Natural killer cell (primary cell): ENCODE results near the gene AGAP5. TPM values are rescaled to one million over a fixed set of nuclear protein-coding genes. Genes with fewer than 3 reads are reported as not detected.

Experiments used
- ATAC-seq, 3 donors: fragments of 150-1000 bp in 2 of 3; fragments of 200-7000 bp in 1 of 3; cut with Tn5 transposase; 1 replicate in 1 of 3; 2 replicates in 2 of 3; pipeline ENCODE4 v1.10.0; 2021; ENCODE audit warnings: mild to moderate bottlenecking in 2 of 3, moderate library complexity in 2 of 3
- DNase-seq, 2 donors: peaks; one replicate each; pipeline versions ENCODE4 v3.0.0 to v3.0.0-alpha.2; 2013 to 2021; ENCODE audit warnings: mixed read lengths in 1 of 2
- H3K27ac ChIP-seq: one replicate; pipeline ENCODE4 v1.5.1; 2013; ENCODE audit warnings: mild to moderate bottlenecking, low read length
- H3K27me3 ChIP-seq: one replicate; pipeline ENCODE4 v1.6.1; 2013; ENCODE audit warnings: low read length; ENCODE audit not compliant: control insufficient read depth, insufficient read depth
- H3K36me3 ChIP-seq: one replicate; pipeline ENCODE4 v1.6.1; 2013; ENCODE audit warnings: low read length; ENCODE audit not compliant: control insufficient read depth, insufficient read depth
- H3K4me1 ChIP-seq: one replicate; pipeline ENCODE4 v1.6.1; 2013; ENCODE audit warnings: low read length; ENCODE audit not compliant: control insufficient read depth, insufficient read depth
- H3K4me3 ChIP-seq: one replicate; pipeline ENCODE4 v1.5.1; 2013; ENCODE audit warnings: low read length
- H3K9me3 ChIP-seq: one replicate; pipeline ENCODE4 v1.6.1; 2013; ENCODE audit warnings: low read length; ENCODE audit not compliant: control insufficient read depth, insufficient read depth
- H3K27ac Mint-ChIP-seq, 2 donors: one replicate each; pipeline ENCODE4 v1.8.0; 2022; ENCODE audit warnings: mild to moderate bottlenecking in 2 of 2, mixed read lengths in 2 of 2, moderate library complexity in 1 of 2
- H3K27me3 Mint-ChIP-seq, 2 donors: one replicate each; pipeline ENCODE4 v1.8.0; 2022; ENCODE audit warnings: low read depth in 2 of 2, mixed read lengths in 2 of 2
- H3K36me3 Mint-ChIP-seq: one replicate; pipeline ENCODE4 v1.8.0; 2022; ENCODE audit warnings: mixed read lengths
- H3K4me1 Mint-ChIP-seq, 2 donors: one replicate each; pipeline ENCODE4 v1.8.0; 2022; ENCODE audit warnings: mixed read lengths in 2 of 2
- H3K4me3 Mint-ChIP-seq: one replicate; pipeline ENCODE4 v1.8.0; 2022; ENCODE audit warnings: mild to moderate bottlenecking, moderate library complexity, mixed read lengths
- H3K9me3 Mint-ChIP-seq, 2 donors: one replicate each; pipeline ENCODE4 v1.8.0; 2022; ENCODE audit warnings: mixed read lengths in 2 of 2
- CTCF ChIP-seq: fragments of 200-600 bp; IDR thresholded peaks from one replicate; pipeline ENCODE4 v1.8.0; 2022; ENCODE audit warnings: antibody characterized with exemption
- WGBS: methylation state at CpG from one replicate; pipeline ENCODE4 v1.1.7; 2013; ENCODE audit warnings: missing lambda C conversion rate; ENCODE audit not compliant: insufficient coverage; 5-methylcytosine and 5-hydroxymethylcytosine counted together
- intact Hi-C: fragments of 100-400 bp; cut with micrococcal nuclease; formaldehyde crosslinking; loops from one replicate; pipeline ENCODE4 v1.14.2; 2022
- total RNA-seq, 4 donors: library from RNA; stranded (reverse); fragments of 120-200 nt in 1 of 4; gene quantifications; one replicate each; pipeline versions ENCODE4 v1.2.3 to v1.2.4, GENCODE V29; 2013 to 2022

AGAP5 gene
- total RNA-seq, 3 donors from 2014 or later (not counting 1 experiment from before 2014, with no cell fraction given) = 8.4 to 14.6 (median 9.4) TPM

GRCh38 chr10:73653195-73653594 is 44.7 kb downstream of the AGAP5 start:
- Mint-ChIP-seq H3K4me1 (peaks cover 0 to 4% of the 10 kb centered on the region in 2 donors), H3K4me3 (no peak overlapping the region), H3K27ac (no peak overlapping the region), H3K36me3 (no peaks in the 10 kb centered on the region), H3K27me3 (no peaks in the 10 kb centered on the region), H3K9me3 (no peaks in the 10 kb centered on the region)
- ATAC-seq (no peak), DNase-seq (no peak)
- Histone ChIP-seq H3K27me3 (no peaks in the 10 kb centered on the region), H3K4me3 (no peak overlapping the region), H3K36me3 (no peaks in the 10 kb centered on the region), H3K27ac (no peak overlapping the region), H3K9me3 (no peaks in the 10 kb centered on the region), H3K4me1 (peaks cover 6% of the 10 kb centered on the region)
- intact Hi-C loops = no loop called here
- 91% methylated on average over 11 of the region's 11 CpGs for WGBS
- no peak for TF ChIP-seq CTCF

DNA sequence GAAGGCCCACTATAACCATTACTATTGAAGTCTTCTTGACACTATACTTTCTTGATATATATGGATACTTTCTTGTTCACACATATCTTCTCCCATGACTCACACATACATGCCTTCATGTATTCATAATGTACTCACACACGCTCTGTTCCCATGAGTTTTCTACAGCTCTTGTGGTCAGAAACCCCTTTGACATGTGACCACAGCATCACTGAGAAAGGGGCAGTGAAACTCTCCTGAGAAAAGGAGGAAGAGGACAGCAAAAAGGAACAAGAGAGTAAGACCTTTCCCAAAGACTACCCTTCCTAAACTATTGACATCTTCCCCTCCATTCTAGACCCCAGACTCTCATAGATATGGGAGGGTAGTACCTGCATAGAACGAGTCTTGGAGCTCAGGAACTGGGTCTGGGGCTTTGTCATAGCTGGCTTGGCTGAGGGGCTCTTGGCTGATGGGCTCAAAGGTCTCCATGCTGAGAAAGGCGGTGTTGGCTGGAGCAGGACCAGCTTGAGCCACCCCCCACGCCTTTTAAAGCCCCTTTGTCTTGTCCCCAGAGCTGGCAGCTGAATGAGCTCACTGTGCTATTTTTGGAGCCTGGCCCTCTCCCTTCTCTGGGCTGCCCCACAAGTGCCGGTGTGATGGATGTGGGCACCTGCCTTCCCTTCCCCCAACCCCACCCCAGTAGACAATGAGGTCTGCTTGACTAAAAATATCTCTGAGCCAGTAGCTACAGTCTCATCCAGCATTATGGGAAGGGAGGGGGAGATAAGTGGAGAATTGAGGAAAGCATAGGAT is 47.2 kb downstream of the AGAP5 start:
- H3K36me3 Mint-ChIP-seq = no peaks in the 10 kb centered on the region
- Histone ChIP-seq H3K27ac (no peak overlapping the region), H3K9me3 (no peaks in the 10 kb centered on the region), H3K4me1 (peaks cover 17% of the 10 kb centered on the region), H3K4me3 (no peak overlapping the region), H3K27me3 (no peaks in the 10 kb centered on the region), H3K36me3 (no peaks in the 10 kb centered on the region)
- no peaks in the 10 kb centered on the region for H3K27me3 Mint-ChIP-seq
- DNase-seq = no peak
- 52% methylated on average over 4 of the region's 5 CpGs for WGBS
- no peak overlapping the region for H3K4me3 Mint-ChIP-seq
- peaks cover 0 to 19% of the 10 kb centered on the region in 2 donors for H3K4me1 Mint-ChIP-seq
- no peak for ATAC-seq
- intact Hi-C loops = no loop called here
- TF ChIP-seq CTCF = no peak
- peak overlapping the region in 1 of 2 donors; percentile 7 for H3K27ac Mint-ChIP-seq
- no peaks in the 10 kb centered on the region for H3K9me3 Mint-ChIP-seq

DNA sequence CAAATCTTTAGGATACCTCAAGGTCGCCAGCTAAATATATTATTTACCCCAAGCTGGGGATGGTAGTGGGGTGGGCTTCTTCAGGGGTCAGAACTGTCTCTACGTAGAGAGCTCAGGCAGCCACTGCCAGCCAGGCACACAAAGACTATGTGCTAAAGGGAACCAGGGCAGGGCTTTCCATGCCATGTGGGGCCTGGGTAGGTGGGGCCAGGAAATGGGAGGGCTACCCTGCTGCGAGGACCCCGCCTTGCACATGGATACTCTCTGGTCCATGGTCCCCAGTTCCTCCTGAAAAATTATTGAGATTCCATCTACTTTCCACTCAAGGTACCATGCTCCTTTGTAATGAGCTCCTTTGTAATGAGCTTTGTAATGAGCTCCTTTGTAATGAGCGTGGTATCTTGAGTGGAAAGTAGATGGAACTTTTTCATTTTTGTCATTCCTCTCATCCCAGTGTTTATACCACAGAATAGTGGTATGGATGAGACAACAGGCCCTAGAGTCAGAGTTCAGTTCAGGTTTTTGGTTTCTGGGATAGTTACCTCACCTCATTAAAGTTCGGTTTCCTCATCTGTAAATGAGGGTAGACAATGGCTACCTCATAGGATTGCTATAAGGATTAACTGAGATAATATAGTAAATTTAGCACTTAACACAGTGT is 47.9 kb downstream of the AGAP5 start:
- H3K9me3 Mint-ChIP-seq = no peaks in the 10 kb centered on the region
- intact Hi-C loops = no loop called here

More for the DNA sequence above, 47.9 kb downstream of the AGAP5 start:
- H3K4me3 Mint-ChIP-seq = no peak overlapping the region
- H3K36me3 ChIP-seq = no peaks in the 10 kb centered on the region
- H3K27me3 ChIP-seq = no peaks in the 10 kb centered on the region
- H3K4me1 ChIP-seq = peaks cover 14% of the 10 kb centered on the region
- no peaks in the 10 kb centered on the region for H3K36me3 Mint-ChIP-seq
- no peaks in the 10 kb centered on the region for H3K9me3 ChIP-seq
- DNase-seq (no peak), ATAC-seq (no peak)
- no peak overlapping the region for H3K27ac Mint-ChIP-seq
- no peak overlapping the region for H3K27ac ChIP-seq
- no peak overlapping the region for H3K4me3 ChIP-seq
- H3K27me3 Mint-ChIP-seq = no peaks in the 10 kb centered on the region
- 78% methylated on average over 4 of the region's 6 CpGs for WGBS
- H3K4me1 Mint-ChIP-seq = peaks cover 0 to 19% of the 10 kb centered on the region in 2 donors
- TF ChIP-seq CTCF = no peak
